Measurements from ENCODE around the gene SLC35A4. TPM values are rescaled to one million over a fixed set of nuclear protein-coding genes. Genes with fewer than 3 reads are reported as not detected.
A peak's percentile ranks its signal among the peaks of the same experiment; 100 is the strongest.

The SLC35A4 gene
- total and polyA plus RNA-seq, 10 donors, result 23.3 to 64.0 (median 55.8) TPM

DNA sequence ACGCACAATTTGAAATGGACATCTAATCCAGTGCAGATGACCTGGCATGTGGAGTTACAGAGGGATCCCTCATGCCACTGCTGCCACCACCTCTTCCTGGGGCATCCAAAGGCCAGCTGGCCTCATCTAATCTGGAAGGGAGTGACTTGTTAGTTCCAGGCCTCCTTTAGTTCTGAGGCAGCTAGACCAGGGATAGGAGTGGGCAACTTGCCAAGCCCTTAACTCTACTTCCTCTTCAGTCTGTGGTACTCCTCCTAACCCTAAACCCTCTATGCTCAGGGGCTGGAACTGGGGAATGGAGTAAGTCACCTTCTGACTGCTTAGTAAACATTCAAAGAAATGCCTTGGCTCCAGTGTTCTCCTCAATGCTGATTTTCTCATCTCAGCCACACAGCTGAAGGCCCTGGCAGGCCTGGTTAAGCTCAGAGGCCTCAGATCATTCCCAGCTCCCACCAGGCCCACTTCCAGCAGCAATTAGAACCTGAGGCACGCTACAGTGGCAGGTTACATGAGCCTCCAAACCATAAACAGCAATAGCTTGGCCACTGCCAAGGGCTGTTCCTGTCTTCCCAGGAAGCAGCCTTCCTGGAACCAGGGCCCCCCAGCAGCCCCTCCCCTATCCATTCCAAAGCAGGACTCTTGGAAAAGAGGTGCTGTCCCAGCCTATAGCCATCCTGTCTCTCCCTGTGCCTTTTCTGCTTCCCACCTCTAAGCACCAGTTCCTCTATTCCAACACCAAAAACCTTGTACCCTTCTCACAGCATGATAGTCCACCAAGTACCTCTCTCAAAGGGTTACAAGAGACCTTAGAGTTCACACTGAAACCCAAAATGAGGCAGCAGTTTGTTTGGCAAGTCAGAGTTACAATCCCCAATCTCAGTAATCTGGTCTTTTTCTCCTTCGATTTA, 15.1 kb upstream of the SLC35A4 start:
- Histone ChIP-seq H3K27ac (peak overlapping the region; percentile 51 to 98 (median 92)), H3K27me3 (replicated peaks in 1 of 7) (no peaks in the 10 kb centered on the region), H3K9me3 (no peaks in the 10 kb centered on the region), H3K4me1 (peaks cover 16 to 65% (median 58%) of the 10 kb centered on the region in 6 donors), H3K36me3 (peaks cover 0 to 64% (median 32%) of the 10 kb centered on the region in 6 donors), H3K4me3 (peak overlapping the region in 1 of 8 donors; percentile 5)
- DNase-seq, result no peak
- intact Hi-C loops (cut with DNase I; ENCODE audit: low total_unique reads), result no loop called here
- WGBS, 5 donors, result 78 to 91% (median 88%) methylated on average over 3 of the region's 3 CpGs
- TF ChIP-seq CTCF (IDR thresholded peaks at IDR 0.05 in 8 of 11, conservative IDR thresholded peaks at IDR 0.05 in 3 of 11) (no peak), POLR2A (IDR thresholded peaks at IDR 0.05) (no peak), POLR2AphosphoS5 (IDR thresholded peaks at IDR 0.05) (peak in 2 of 3 donors; percentile 31 to 63)

- Histone ChIP-seq H3K4me1 (peaks cover 17 to 74% (median 67%) of the 10 kb centered on the region in 6 donors), H3K27me3 (replicated peaks in 1 of 7) (no peaks in the 10 kb centered on the region), H3K36me3 (peaks cover 0 to 55% (median 32%) of the 10 kb centered on the region in 6 donors), H3K4me3 (no peak overlapping the region), H3K27ac (peak overlapping the region in 7 of 8 donors; percentile 51 to 98 (median 93)), H3K9me3 (no peaks in the 10 kb centered on the region)
- intact Hi-C loops (cut with DNase I; ENCODE audit: low total_unique reads), result no loop called here
- 87 to 92% (median 89%) methylated on average over 11 of the region's 11 CpGs for WGBS, 5 donors
- TF ChIP-seq POLR2A (IDR thresholded peaks at IDR 0.05) (no peak), POLR2AphosphoS5 (IDR thresholded peaks at IDR 0.05) (no peak), CTCF (IDR thresholded peaks at IDR 0.05 in 8 of 11, conservative IDR thresholded peaks at IDR 0.05 in 3 of 11) (no peak)
- no peak for DNase-seq
Measured at GRCh38 chr5:140550147-140551079, 14.2 kb upstream of the SLC35A4 start.

DNA sequence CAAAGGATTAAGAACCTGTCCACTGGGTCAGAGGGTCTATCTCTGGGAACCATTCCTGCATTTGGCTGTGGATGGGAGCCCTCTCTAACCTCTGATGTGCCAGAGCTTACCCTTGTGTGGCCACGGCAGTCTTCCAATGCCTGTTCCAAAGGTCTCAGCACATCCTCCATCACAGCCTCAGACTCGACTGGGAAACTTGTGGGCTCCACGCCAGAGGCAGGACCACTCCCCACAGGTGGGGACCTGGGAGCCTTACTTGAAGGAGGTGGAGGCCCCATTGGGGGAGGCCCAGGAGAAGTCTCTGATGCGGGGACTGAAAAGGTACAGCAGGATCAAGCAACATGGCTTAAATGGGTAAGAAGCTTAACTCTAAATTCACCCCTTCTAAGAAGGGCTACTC, 12.8 kb upstream of the SLC35A4 start:
- H3K4me3 ChIP-seq, result no peak overlapping the region
- TF ChIP-seq POLR2AphosphoS5 (IDR thresholded peaks at IDR 0.05) (peak in 1 of 3 donors; percentile 11), POLR2A (IDR thresholded peaks at IDR 0.05) (no peak), CTCF (IDR thresholded peaks at IDR 0.05 in 8 of 11, conservative IDR thresholded peaks at IDR 0.05 in 3 of 11) (no peak)
- intact Hi-C loops (cut with DNase I; ENCODE audit: low total_unique reads), result no loop called here
- no peak for DNase-seq
- H3K4me1 ChIP-seq, result peaks cover 27 to 80% (median 74%) of the 10 kb centered on the region in 6 donors
- peaks cover 0 to 53% (median 32%) of the 10 kb centered on the region in 6 donors for H3K36me3 ChIP-seq
- H3K27me3 ChIP-seq (replicated peaks in 1 of 7), result no peaks in the 10 kb centered on the region
- no peak overlapping the region for H3K27ac ChIP-seq
- 91 to 100% (median 93%) methylated on average over 4 of the region's 4 CpGs for WGBS, 5 donors
- H3K9me3 ChIP-seq, result no peaks in the 10 kb centered on the region
